Gastrocnemius medialis (tissue), 4 donors: ENCODE data around the gene FBXW10.
"Not testable (repeated sequence)": the region's sequence is repeated elsewhere in the genome, so short reads cannot be mapped to it uniquely, and the experiment has no call there.

Experiments used
- POLR2A ChIP-seq, 2 donors: fragments of 450-650 bp; IDR thresholded peaks; one replicate each; pipeline ENCODE4 v1.6.1; 2017; ENCODE audit warnings: antibody characterized with exemption in 2 of 2, mild to moderate bottlenecking in 2 of 2, moderate library complexity in 2 of 2
- TF ChIP-seq, protein P1 (sequence below), 5 experiments: fragments of 450-650 bp in 3 of 5; fragments of 200-600 bp in 2 of 5; sonication (generic) in 2 of 5; IDR thresholded peaks in 4 of 5; conservative IDR thresholded peaks in 1 of 5; 1 replicate in 4 of 5; 2 replicates in 1 of 5; pipeline ENCODE4 v1.5.1; 2016 to 2019; ENCODE audit warnings: antibody characterized with exemption in 5 of 5, mild to moderate bottlenecking in 3 of 5, moderate library complexity in 3 of 5

DNA sequence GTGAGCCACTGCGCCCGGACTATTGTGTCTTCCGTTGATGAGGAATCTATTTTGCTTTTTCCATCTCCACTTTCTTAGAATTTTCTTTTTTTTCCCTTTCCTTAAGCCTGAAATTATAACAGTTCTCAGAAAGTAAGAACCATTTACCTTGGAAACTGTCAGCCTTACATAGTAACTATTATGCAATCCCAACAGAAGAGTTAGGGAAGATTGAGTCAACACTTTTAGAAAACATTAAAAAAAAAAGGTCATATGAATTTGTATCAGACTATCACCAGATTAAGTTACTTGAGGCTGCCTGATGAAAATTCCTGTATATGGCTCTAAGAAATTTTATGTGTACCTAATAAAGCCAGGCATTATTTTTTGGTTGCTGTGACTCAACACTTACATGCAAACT is 35.6 kb upstream of the FBXW10 start:
- TF ChIP-seq, protein P1, sequence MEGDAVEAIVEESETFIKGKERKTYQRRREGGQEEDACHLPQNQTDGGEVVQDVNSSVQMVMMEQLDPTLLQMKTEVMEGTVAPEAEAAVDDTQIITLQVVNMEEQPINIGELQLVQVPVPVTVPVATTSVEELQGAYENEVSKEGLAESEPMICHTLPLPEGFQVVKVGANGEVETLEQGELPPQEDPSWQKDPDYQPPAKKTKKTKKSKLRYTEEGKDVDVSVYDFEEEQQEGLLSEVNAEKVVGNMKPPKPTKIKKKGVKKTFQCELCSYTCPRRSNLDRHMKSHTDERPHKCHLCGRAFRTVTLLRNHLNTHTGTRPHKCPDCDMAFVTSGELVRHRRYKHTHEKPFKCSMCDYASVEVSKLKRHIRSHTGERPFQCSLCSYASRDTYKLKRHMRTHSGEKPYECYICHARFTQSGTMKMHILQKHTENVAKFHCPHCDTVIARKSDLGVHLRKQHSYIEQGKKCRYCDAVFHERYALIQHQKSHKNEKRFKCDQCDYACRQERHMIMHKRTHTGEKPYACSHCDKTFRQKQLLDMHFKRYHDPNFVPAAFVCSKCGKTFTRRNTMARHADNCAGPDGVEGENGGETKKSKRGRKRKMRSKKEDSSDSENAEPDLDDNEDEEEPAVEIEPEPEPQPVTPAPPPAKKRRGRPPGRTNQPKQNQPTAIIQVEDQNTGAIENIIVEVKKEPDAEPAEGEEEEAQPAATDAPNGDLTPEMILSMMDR (IDR thresholded peaks at IDR 0.05 in 4 of 5, conservative IDR thresholded peaks at IDR 0.05 in 1 of 5): not testable (repeated sequence)
- TF ChIP-seq POLR2A (IDR thresholded peaks at IDR 0.05): not testable (repeated sequence)
